WTC11 (cell line): ENCODE measurements around the gene USP54. TPM values are rescaled to one million over a fixed set of nuclear protein-coding genes. Genes with fewer than 3 reads are reported as not detected.

Experiments used
- ATAC-seq: fragments of 200-7000 bp; cut with Tn5 transposase; 2 replicates; pipeline ENCODE4 v1.10.0; 2021; ENCODE audit warnings: mild to moderate bottlenecking, moderate library complexity
- CTCF ChIA-PET: fragments of 300-600 bp; sonication (Branson Sonifier 250); formaldehyde crosslinking; loops from one replicate; lab custom pipeline; 2021; ENCODE audit warnings: antibody characterized with exemption; lab: Charles Lee
- POLR2A ChIA-PET: fragments of 350-600 bp; sonication (Branson Sonifier 250); formaldehyde crosslinking; loops from one replicate; lab custom pipeline; 2021; ENCODE audit warnings: antibody characterized with exemption; lab: Charles Lee
- DNase-seq: peaks from one replicate; pipeline ENCODE4 v3.0.0; 2021; ENCODE audit warnings: low spot score
- H3K27ac Mint-ChIP-seq: 2 replicates; pipeline ENCODE4 v1.8.0; 2021; ENCODE audit warnings: mixed read lengths
- H3K27me3 Mint-ChIP-seq: 2 replicates; pipeline ENCODE4 v1.8.0; 2021; ENCODE audit warnings: low read depth, mild to moderate bottlenecking, moderate library complexity, mixed read lengths
- H3K36me3 Mint-ChIP-seq: 2 replicates; pipeline ENCODE4 v1.8.0; 2021; ENCODE audit warnings: mixed read lengths
- H3K4me1 Mint-ChIP-seq: 2 replicates; pipeline ENCODE4 v1.8.0; 2022; ENCODE audit warnings: mixed read lengths
- H3K4me3 Mint-ChIP-seq: 2 replicates; pipeline ENCODE4 v1.8.0; 2021; ENCODE audit warnings: mild to moderate bottlenecking, moderate library complexity, mixed read lengths
- H3K9me3 Mint-ChIP-seq: 2 replicates; pipeline ENCODE4 v1.8.0; 2021; ENCODE audit warnings: mixed read lengths
- CREM ChIP-seq: sonication (generic); formaldehyde crosslinking; IDR thresholded peaks from 2 replicates; pipeline ENCODE4 v1.8.1; 2022; ENCODE audit warnings: mild to moderate bottlenecking, missing genetic modification reagents, moderate library complexity
- EMX1 ChIP-seq: fragments of 250-450 bp; sonication (Bioruptor Pico); IDR thresholded peaks from 2 replicates; pipeline ENCODE4 v1.8.0; 2021; ENCODE audit warnings: mild to moderate bottlenecking
- ETV6 ChIP-seq: sonication (generic); formaldehyde crosslinking; IDR thresholded peaks from 2 replicates; pipeline ENCODE4 v1.8.1; 2022; ENCODE audit warnings: mild to moderate bottlenecking, missing genetic modification reagents
- FOXK1 ChIP-seq: sonication (generic); formaldehyde crosslinking; IDR thresholded peaks from 2 replicates; pipeline ENCODE4 v1.8.0; 2022; ENCODE audit warnings: mild to moderate bottlenecking, moderate library complexity, missing genetic modification reagents
- GTF2I ChIP-seq: fragments of 250-450 bp; sonication (Bioruptor Pico); conservative IDR thresholded peaks from 2 replicates; pipeline ENCODE4 v1.4.0; 2021; ENCODE audit warnings: mild to moderate bottlenecking
- JAZF1 ChIP-seq: fragments of 250-450 bp; sonication (Bioruptor Pico); IDR thresholded peaks from 2 replicates; pipeline ENCODE4 v1.9.0; 2021; ENCODE audit warnings: moderate library complexity, mild to moderate bottlenecking, inconsistent platforms
- JUN ChIP-seq: sonication (generic); formaldehyde crosslinking; IDR thresholded peaks from 2 replicates; pipeline ENCODE4 v1.8.0; 2023; ENCODE audit warnings: mild to moderate bottlenecking, missing genetic modification reagents
- RORB ChIP-seq: fragments of 250-450 bp; sonication (Bioruptor Pico); IDR thresholded peaks from 2 replicates; pipeline ENCODE4 v1.9.0; 2021; ENCODE audit warnings: mild to moderate bottlenecking
- TEAD1 ChIP-seq: sonication (generic); formaldehyde crosslinking; IDR thresholded peaks from 2 replicates; pipeline ENCODE4 v1.8.0; 2022; ENCODE audit warnings: mild to moderate bottlenecking, missing genetic modification reagents
- ZNF121 ChIP-seq: sonication (generic); formaldehyde crosslinking; IDR thresholded peaks from 2 replicates; pipeline ENCODE4 v1.8.0; 2023; ENCODE audit warnings: missing genetic modification reagents
- ZNF138 ChIP-seq: sonication (generic); formaldehyde crosslinking; conservative IDR thresholded peaks from 2 replicates; pipeline ENCODE4 v1.8.1; 2022; ENCODE audit warnings: mild to moderate bottlenecking, moderate library complexity, missing genetic modification reagents
- ZNF317 ChIP-seq: sonication (generic); formaldehyde crosslinking; IDR thresholded peaks from 2 replicates; pipeline ENCODE4 v1.8.1; 2023; ENCODE audit warnings: low read depth, mild to moderate bottlenecking, moderate library complexity, missing genetic modification reagents, borderline replicate concordance
- ZNF423 ChIP-seq: fragments of 250-450 bp; sonication (Bioruptor Pico); IDR thresholded peaks from 2 replicates; pipeline ENCODE4 v2.1.2; 2022; ENCODE audit warnings: mild to moderate bottlenecking, moderate library complexity
- ZNF671 ChIP-seq: fragments of 250-450 bp; sonication (Bioruptor Pico); IDR thresholded peaks from 2 replicates; pipeline ENCODE4 v1.8.0; 2021; ENCODE audit warnings: mild to moderate bottlenecking
- total RNA-seq: library from RNA; stranded (reverse); gene quantifications from 3 replicates; pipeline ENCODE4 v1.2.3, GENCODE V29; 2021
- TF ChIP-seq, protein P1 (sequence below): sonication (generic); formaldehyde crosslinking; IDR thresholded peaks from 2 replicates; pipeline ENCODE4 v1.8.0; 2022; ENCODE audit warnings: mild to moderate bottlenecking, missing genetic modification reagents
- TF ChIP-seq, protein P2 (sequence below): sonication (generic); formaldehyde crosslinking; IDR thresholded peaks from 2 replicates; pipeline ENCODE4 v1.8.0; 2022; ENCODE audit warnings: mild to moderate bottlenecking, missing genetic modification reagents
- TF ChIP-seq, protein P3 (sequence below): fragments of 250-450 bp; sonication (Bioruptor Pico); IDR thresholded peaks from 2 replicates; pipeline ENCODE4 v1.9.0; 2021; ENCODE audit warnings: mild to moderate bottlenecking, borderline replicate concordance
- TF ChIP-seq, protein P4 (sequence below): fragments of 250-450 bp; sonication (Bioruptor Pico); IDR thresholded peaks from 2 replicates; pipeline ENCODE4 v1.9.0; 2021; ENCODE audit warnings: moderate library complexity, mild to moderate bottlenecking, inconsistent platforms, borderline replicate concordance
- TF ChIP-seq, protein P5 (sequence below): fragments of 250-450 bp; sonication (Bioruptor Pico); IDR thresholded peaks from 2 replicates; pipeline ENCODE4 v1.9.0; 2021; ENCODE audit warnings: mild to moderate bottlenecking
- TF ChIP-seq, protein P6 (sequence below): sonication (generic); formaldehyde crosslinking; IDR thresholded peaks from 2 replicates; pipeline ENCODE4 v1.8.0; 2023; ENCODE audit warnings: mild to moderate bottlenecking, missing genetic modification reagents

USP54 gene
- total RNA-seq, 1 experiment from 2014 or later = 39.8 TPM

DNA sequence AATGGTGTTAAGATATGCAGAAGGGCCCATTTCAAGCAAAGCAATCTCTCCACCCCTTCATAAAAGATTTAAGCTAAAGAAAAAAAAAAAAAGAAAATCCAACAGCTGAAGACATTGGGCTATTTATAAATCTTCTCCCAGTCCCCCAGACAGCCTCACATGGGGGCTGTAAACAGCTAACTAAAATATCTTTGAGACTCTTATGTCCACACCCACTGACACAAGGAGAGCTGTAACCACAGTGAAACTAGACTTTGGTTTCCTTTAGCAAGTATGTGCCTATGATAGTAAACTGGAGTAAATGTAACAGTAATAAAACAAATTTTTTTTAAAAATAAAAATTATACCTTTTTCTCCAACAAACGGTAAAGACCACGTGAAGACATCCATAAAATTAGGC lies 123.9 kb downstream of the USP54 start:
- no peak for ATAC-seq
- no peak overlapping the region for H3K4me3 Mint-ChIP-seq
- H3K27ac Mint-ChIP-seq = no peak overlapping the region
- H3K9me3 Mint-ChIP-seq = no peaks in the 10 kb centered on the region
- CTCF ChIA-PET = interaction anchor here (1.1 kb wide), 1 partner anchor 177 kb away, joined by 3 read pairs; no protein-coding TSS in a partner anchor
- TF ChIP-seq JUN (CRISPR knock-in tag) (no peak), GTF2I (no peak), FOXK1 (CRISPR knock-in tag) (no peak), ETV6 (CRISPR knock-in tag) (no peak), JAZF1 (CRISPR knock-in tag) (no peak), EMX1 (no peak), ZNF671 (CRISPR knock-in tag) (no peak), ZNF423 (CRISPR knock-in tag) (no peak), RORB (CRISPR knock-in tag) (no peak)
- TF ChIP-seq, protein P1, sequence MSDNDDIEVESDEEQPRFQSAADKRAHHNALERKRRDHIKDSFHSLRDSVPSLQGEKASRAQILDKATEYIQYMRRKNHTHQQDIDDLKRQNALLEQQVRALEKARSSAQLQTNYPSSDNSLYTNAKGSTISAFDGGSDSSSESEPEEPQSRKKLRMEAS (CRISPR knock-in tag) = no peak
- TF ChIP-seq, protein P2, sequence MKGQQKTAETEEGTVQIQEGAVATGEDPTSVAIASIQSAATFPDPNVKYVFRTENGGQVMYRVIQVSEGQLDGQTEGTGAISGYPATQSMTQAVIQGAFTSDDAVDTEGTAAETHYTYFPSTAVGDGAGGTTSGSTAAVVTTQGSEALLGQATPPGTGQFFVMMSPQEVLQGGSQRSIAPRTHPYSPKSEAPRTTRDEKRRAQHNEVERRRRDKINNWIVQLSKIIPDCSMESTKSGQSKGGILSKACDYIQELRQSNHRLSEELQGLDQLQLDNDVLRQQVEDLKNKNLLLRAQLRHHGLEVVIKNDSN (CRISPR knock-in tag) = no peak
- TF ChIP-seq, protein P3, sequence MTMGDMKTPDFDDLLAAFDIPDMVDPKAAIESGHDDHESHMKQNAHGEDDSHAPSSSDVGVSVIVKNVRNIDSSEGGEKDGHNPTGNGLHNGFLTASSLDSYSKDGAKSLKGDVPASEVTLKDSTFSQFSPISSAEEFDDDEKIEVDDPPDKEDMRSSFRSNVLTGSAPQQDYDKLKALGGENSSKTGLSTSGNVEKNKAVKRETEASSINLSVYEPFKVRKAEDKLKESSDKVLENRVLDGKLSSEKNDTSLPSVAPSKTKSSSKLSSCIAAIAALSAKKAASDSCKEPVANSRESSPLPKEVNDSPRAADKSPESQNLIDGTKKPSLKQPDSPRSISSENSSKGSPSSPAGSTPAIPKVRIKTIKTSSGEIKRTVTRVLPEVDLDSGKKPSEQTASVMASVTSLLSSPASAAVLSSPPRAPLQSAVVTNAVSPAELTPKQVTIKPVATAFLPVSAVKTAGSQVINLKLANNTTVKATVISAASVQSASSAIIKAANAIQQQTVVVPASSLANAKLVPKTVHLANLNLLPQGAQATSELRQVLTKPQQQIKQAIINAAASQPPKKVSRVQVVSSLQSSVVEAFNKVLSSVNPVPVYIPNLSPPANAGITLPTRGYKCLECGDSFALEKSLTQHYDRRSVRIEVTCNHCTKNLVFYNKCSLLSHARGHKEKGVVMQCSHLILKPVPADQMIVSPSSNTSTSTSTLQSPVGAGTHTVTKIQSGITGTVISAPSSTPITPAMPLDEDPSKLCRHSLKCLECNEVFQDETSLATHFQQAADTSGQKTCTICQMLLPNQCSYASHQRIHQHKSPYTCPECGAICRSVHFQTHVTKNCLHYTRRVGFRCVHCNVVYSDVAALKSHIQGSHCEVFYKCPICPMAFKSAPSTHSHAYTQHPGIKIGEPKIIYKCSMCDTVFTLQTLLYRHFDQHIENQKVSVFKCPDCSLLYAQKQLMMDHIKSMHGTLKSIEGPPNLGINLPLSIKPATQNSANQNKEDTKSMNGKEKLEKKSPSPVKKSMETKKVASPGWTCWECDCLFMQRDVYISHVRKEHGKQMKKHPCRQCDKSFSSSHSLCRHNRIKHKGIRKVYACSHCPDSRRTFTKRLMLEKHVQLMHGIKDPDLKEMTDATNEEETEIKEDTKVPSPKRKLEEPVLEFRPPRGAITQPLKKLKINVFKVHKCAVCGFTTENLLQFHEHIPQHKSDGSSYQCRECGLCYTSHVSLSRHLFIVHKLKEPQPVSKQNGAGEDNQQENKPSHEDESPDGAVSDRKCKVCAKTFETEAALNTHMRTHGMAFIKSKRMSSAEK (CRISPR knock-in tag) = no peak
- TF ChIP-seq, all 79 proteins: peak for 0
- no peaks in the 10 kb centered on the region for H3K27me3 Mint-ChIP-seq
- POLR2A ChIA-PET = no interaction called here
- no peaks in the 10 kb centered on the region for H3K4me1 Mint-ChIP-seq
- H3K36me3 Mint-ChIP-seq = peaks cover 26% of the 10 kb centered on the region
- DNase-seq = no peak

DNA sequence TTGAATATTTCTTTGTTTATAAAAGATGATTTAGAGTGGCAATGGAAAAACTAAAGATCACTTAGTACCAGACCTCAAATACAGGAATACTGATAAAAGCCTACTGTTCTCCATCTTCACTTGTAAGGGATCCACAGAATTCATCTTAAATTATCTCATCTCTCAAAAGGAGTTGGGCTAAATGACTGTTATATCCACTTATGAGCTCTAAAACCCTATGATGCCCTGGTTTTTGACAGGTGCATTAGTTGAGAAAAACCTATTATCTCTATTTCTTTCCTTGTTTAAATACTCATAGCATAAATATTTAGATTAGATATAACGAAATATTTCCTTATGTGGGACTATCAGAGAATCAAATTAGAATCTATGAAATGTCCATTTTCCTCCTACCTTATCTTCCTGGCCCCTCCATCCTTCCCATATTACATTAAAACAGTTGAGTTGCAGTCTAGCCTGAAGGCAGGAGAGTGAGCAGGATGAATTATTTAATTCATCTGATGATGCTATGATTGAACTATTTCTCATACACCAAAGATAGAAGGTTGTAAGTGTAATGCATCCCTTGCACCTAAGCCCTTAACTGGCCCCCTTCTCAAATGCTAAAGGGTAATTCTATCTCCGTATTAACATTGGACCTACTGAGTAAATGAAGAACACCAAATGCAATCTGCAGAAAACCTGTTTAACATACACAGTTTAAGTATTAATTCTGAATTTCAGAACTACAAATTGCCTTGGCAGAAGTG lies 125.0 kb downstream of the USP54 start:
- Mint-ChIP-seq H3K27me3 (no peaks in the 10 kb centered on the region), H3K27ac (no peak overlapping the region), H3K4me1 (no peaks in the 10 kb centered on the region), H3K4me3 (no peak overlapping the region), H3K36me3 (peaks cover 22% of the 10 kb centered on the region), H3K9me3 (no peaks in the 10 kb centered on the region)
- ChIA-PET CTCF (no interaction called here), POLR2A (no interaction called here)
- no peak for DNase-seq
- no peak for ATAC-seq
- TF ChIP-seq, protein P1 (CRISPR knock-in tag) = no peak
- no peak for TF ChIP-seq TEAD1 (CRISPR knock-in tag)
- no peak for TF ChIP-seq ZNF121
- TF ChIP-seq ZNF671 (CRISPR knock-in tag) = no peak
- TF ChIP-seq ZNF138 (CRISPR knock-in tag) = no peak
- TF ChIP-seq, protein P4, sequence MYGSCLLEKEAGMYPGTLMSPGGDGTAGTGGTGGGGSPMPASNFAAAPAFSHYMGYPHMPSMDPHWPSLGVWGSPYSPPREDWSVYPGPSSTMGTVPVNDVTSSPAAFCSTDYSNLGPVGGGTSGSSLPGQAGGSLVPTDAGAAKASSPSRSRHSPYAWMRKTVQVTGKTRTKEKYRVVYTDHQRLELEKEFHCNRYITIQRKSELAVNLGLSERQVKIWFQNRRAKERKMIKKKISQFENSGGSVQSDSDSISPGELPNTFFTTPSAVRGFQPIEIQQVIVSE = no peak
- no peak for TF ChIP-seq ZNF317 (CRISPR knock-in tag)
- TF ChIP-seq, protein P5, sequence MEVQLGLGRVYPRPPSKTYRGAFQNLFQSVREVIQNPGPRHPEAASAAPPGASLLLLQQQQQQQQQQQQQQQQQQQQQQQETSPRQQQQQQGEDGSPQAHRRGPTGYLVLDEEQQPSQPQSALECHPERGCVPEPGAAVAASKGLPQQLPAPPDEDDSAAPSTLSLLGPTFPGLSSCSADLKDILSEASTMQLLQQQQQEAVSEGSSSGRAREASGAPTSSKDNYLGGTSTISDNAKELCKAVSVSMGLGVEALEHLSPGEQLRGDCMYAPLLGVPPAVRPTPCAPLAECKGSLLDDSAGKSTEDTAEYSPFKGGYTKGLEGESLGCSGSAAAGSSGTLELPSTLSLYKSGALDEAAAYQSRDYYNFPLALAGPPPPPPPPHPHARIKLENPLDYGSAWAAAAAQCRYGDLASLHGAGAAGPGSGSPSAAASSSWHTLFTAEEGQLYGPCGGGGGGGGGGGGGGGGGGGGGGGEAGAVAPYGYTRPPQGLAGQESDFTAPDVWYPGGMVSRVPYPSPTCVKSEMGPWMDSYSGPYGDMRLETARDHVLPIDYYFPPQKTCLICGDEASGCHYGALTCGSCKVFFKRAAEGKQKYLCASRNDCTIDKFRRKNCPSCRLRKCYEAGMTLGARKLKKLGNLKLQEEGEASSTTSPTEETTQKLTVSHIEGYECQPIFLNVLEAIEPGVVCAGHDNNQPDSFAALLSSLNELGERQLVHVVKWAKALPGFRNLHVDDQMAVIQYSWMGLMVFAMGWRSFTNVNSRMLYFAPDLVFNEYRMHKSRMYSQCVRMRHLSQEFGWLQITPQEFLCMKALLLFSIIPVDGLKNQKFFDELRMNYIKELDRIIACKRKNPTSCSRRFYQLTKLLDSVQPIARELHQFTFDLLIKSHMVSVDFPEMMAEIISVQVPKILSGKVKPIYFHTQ (CRISPR knock-in tag) = no peak
- TF ChIP-seq, protein P6, sequence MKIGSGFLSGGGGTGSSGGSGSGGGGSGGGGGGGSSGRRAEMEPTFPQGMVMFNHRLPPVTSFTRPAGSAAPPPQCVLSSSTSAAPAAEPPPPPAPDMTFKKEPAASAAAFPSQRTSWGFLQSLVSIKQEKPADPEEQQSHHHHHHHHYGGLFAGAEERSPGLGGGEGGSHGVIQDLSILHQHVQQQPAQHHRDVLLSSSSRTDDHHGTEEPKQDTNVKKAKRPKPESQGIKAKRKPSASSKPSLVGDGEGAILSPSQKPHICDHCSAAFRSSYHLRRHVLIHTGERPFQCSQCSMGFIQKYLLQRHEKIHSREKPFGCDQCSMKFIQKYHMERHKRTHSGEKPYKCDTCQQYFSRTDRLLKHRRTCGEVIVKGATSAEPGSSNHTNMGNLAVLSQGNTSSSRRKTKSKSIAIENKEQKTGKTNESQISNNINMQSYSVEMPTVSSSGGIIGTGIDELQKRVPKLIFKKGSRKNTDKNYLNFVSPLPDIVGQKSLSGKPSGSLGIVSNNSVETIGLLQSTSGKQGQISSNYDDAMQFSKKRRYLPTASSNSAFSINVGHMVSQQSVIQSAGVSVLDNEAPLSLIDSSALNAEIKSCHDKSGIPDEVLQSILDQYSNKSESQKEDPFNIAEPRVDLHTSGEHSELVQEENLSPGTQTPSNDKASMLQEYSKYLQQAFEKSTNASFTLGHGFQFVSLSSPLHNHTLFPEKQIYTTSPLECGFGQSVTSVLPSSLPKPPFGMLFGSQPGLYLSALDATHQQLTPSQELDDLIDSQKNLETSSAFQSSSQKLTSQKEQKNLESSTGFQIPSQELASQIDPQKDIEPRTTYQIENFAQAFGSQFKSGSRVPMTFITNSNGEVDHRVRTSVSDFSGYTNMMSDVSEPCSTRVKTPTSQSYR (CRISPR knock-in tag) = no peak
- no peak for TF ChIP-seq CREM (CRISPR knock-in tag)
- TF ChIP-seq, all 79 proteins: peak for 0
